ENCODE results near the gene ATP6V1G2.

DNA sequence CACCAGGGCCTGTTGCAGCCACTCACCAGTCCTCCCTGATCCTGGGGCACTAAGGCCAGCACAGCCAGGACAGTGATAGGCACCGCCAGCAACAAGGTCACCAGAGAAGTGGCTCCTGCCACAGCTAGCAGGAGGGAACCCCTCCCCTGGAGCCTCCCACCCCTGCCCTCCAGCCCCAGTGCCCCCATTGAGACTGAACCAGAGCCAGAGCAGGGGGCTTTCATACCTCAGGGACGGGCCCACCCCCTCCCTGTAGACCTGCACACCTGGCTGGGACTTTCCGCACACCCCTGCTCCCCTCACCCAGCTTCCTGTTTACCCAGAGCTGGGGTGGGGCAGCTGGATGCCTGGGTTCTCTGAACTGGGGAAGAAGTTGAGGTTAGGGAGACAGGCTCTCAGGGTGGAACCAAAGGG lies 35.8 kb upstream of the ATP6V1G2 start, which contains the start of gene LTB:
- TF ChIP-seq, protein P1, sequence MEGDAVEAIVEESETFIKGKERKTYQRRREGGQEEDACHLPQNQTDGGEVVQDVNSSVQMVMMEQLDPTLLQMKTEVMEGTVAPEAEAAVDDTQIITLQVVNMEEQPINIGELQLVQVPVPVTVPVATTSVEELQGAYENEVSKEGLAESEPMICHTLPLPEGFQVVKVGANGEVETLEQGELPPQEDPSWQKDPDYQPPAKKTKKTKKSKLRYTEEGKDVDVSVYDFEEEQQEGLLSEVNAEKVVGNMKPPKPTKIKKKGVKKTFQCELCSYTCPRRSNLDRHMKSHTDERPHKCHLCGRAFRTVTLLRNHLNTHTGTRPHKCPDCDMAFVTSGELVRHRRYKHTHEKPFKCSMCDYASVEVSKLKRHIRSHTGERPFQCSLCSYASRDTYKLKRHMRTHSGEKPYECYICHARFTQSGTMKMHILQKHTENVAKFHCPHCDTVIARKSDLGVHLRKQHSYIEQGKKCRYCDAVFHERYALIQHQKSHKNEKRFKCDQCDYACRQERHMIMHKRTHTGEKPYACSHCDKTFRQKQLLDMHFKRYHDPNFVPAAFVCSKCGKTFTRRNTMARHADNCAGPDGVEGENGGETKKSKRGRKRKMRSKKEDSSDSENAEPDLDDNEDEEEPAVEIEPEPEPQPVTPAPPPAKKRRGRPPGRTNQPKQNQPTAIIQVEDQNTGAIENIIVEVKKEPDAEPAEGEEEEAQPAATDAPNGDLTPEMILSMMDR (IDR thresholded peaks at IDR 0.05), result no peak
- TF ChIP-seq POLR2A (IDR thresholded peaks at IDR 0.05), result no peak

Data from uterus (tissue), 2 donors.